Measurements from ENCODE around the gene LGALS16.
"Not testable (repeated sequence)": the region's sequence is repeated elsewhere in the genome, so short reads cannot be mapped to it uniquely, and the experiment has no call there.

LGALS16 gene

GRCh38 chr19:39680593-39680992 lies 24.9 kb downstream of the LGALS16 start:
- DNase-seq (ENCODE audit: extremely low spot score) = no peak
- ChIA-PET CTCF (interaction anchor here (1.0 to 2.1 kb wide), 4 partner anchors 12 to 164 kb away, joined by 3 to 5 read pairs (median 3); no protein-coding TSS in a partner anchor), POLR2A (no interaction called here)
- no peak for TF ChIP-seq CTCF (IDR thresholded peaks at IDR 0.05; ENCODE audit: control extremely low read depth, extremely low read depth, low read depth, missing control alignments)

GRCh38 chr19:39681416-39681815 lies 25.7 kb downstream of the LGALS16 start:
- CTCF ChIA-PET = interaction anchor here (0.7 to 2.1 kb wide), 4 partner anchors 10 to 165 kb away, joined by 3 to 11 read pairs (median 4); partner anchors contain the start of gene FBL

DNA sequence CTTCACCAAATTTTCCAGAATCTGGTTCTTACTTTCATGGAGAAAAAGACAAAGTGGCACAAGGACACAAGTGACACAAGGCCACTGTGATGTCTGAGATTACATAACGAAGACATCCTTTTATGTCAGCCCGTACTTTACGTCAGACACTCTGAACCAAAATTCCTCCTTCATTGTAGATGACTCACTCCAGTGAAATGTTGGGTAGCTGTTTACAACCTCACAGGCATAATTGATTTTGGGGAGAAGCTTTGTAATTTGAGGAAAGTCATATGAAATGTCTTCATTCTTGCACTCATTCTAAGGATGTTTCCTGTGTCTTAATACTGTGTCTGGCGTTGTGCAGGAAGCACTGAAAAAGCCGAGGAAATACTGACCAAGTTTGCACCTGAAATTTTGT lies 28.6 kb downstream of the LGALS16 start:
- no peak for TF ChIP-seq CTCF (IDR thresholded peaks at IDR 0.05; ENCODE audit: control extremely low read depth, extremely low read depth, low read depth, missing control alignments)
- no peak for DNase-seq (ENCODE audit: extremely low spot score)
- POLR2A ChIA-PET = no interaction called here
- CTCF ChIA-PET = interaction anchor here (1.0 to 1.4 kb wide), 2 partner anchors 10 to 109 kb away, joined by 3 read pairs; no protein-coding TSS in a partner anchor

More at GRCh38 chr19:39681416-39681815, 25.7 kb downstream of the LGALS16 start:
- POLR2A ChIA-PET = no interaction called here
- no peak for DNase-seq (ENCODE audit: extremely low spot score)
- no peak for TF ChIP-seq CTCF (IDR thresholded peaks at IDR 0.05; ENCODE audit: control extremely low read depth, extremely low read depth, low read depth, missing control alignments)

DNA sequence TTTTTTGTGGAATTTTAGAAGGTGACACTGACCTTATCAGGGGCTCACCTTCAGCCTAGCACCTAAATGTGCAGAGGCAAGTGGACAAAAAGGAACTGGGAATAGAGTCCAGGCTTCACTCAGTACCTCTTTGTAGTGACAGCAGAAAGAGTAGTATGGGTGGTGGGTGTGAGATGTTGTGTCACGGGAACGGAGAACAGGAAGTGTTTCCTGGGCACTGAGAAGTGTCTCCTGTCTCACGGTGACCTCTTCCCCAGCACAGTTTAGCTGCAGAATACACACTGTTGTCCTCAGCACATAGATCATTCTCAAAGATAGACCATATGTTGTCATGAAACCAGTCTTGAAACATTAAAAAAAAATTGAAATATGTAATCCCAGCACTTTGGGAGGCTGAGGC lies 31.0 kb downstream of the LGALS16 start:
- ChIA-PET CTCF (no interaction called here), POLR2A (no interaction called here)
- TF ChIP-seq CTCF (IDR thresholded peaks at IDR 0.05; ENCODE audit: control extremely low read depth, extremely low read depth, low read depth, missing control alignments) = no peak
- DNase-seq (ENCODE audit: extremely low spot score) = no peak

DNA sequence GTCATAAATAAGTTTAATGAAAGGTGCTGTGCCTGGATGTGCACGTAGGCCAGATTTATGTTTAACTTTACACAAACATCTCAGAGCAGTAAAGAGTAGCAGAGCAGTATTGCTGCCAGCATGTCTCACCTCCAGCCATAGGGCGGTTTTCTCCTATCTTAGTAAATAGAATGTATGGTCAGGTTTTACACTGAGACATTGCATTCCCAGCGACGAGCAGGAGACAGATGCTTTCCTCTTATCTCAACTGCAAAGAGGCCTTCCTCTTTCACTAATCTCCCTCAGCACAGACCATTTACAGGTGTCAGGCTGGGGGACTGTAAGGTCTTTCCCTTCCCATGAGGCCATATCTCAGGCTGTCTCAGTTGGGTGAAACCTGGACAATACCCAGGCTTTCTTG lies 32.9 kb downstream of the LGALS16 start:
- POLR2A ChIA-PET; DNase-seq (ENCODE audit: extremely low spot score); CTCF ChIA-PET: not testable (repeated sequence)

GRCh38 chr19:39692166-39692565 lies 36.5 kb downstream of the LGALS16 start:
- TF ChIP-seq CTCF (IDR thresholded peaks at IDR 0.05; ENCODE audit: control extremely low read depth, extremely low read depth, low read depth, missing control alignments) = no peak
- DNase-seq (ENCODE audit: extremely low spot score) = no peak
- ChIA-PET CTCF (interaction anchor here (0.6 kb wide), 1 partner anchor 12 kb away, joined by 3 read pairs; no protein-coding TSS in a partner anchor), POLR2A (no interaction called here)

GRCh38 chr19:39692822-39693221 lies 37.1 kb downstream of the LGALS16 start:
- CTCF ChIA-PET = interaction anchor here (0.6 kb wide), 1 partner anchor 13 kb away, joined by 3 read pairs; no protein-coding TSS in a partner anchor
- no peak for TF ChIP-seq CTCF (IDR thresholded peaks at IDR 0.05; ENCODE audit: control extremely low read depth, extremely low read depth, low read depth, missing control alignments)
- POLR2A ChIA-PET = no interaction called here
- no peak for DNase-seq (ENCODE audit: extremely low spot score)
